Esophagus mucosa (tissue), 1 donor: ENCODE data around the gene RWDD3. TPM values are rescaled to one million over a fixed set of nuclear protein-coding genes. Genes with fewer than 3 reads are reported as not detected.

Experiments
- ATAC-seq: fragments of 200-7000 bp; cut with Tn5 transposase; one replicate; pipeline ENCODE4 v1.9.1; 2020
- total RNA-seq: library from RNA; stranded (reverse); gene quantifications from one replicate; pipeline ENCODE4 v1.2.4, GENCODE V29; 2023
- donor health status: DM: yes; HTN: yes; CAD: no.

Gene RWDD3
- total RNA-seq, 1 donor from 2014 or later, result 4.5 TPM

- no peak for ATAC-seq
Measured at GRCh38 chr1:95284420-95284819, 50.4 kb downstream of the RWDD3 start.

- no peak for ATAC-seq
Measured at GRCh38 chr1:95286479-95286878, 52.5 kb downstream of the RWDD3 start.

GRCh38 chr1:95287081-95287480, 53.1 kb downstream of the RWDD3 start:
- no peak for ATAC-seq

GRCh38 chr1:95287825-95288224, 53.8 kb downstream of the RWDD3 start:
- ATAC-seq, result no peak

Other genes starting within 250 kb of the RWDD3 start
- gene ALG14, start 161.3 kb upstream of the RWDD3 start, total RNA-seq, result 4.6 TPM
- gene TLCD4, start 116.9 kb upstream of the RWDD3 start, total RNA-seq, result 0.32 TPM